Activated T-cell treated with anti-CD3 and anti-CD28 coated beads for 48 hours (primary cell): ENCODE data around the gene C1orf56.

Source experiments
- DNase-seq: peaks from one replicate; pipeline ENCODE4 v3.0.0-alpha.2; 2020; ENCODE audit warnings: low read depth

Gene C1orf56

GRCh38 chr1:151026460-151026859 lies 21.1 kb upstream of the C1orf56 start:
- DNase-seq = no peak

- no peak for DNase-seq
These were observed 15.4 kb upstream of the C1orf56 start for GRCh38 chr1:151032164-151032563.

- DNase-seq = no peak
These were observed 12.4 kb upstream of the C1orf56 start for GRCh38 chr1:151035167-151035566.

- no peak for DNase-seq
These were observed 11.2 kb upstream of the C1orf56 start, which contains the start of gene BNIPL for GRCh38 chr1:151036356-151036755. Gene BNIPL (plus strand): TSS chr1:151036586. CDS start chr1:151036726, 140 bp downstream.

GRCh38 chr1:151037032-151037431 lies 10.5 kb upstream of the C1orf56 start:
- no peak for DNase-seq

- DNase-seq = no peak
These were observed 8.0 kb upstream of the C1orf56 start for GRCh38 chr1:151039521-151039920.

GRCh38 chr1:151043163-151043562 lies 4.4 kb upstream of the C1orf56 start:
- DNase-seq = no peak

GRCh38 chr1:151047925-151048644 lies 534 bp downstream of the C1orf56 start:
- DNase-seq = peak; percentile 50

GRCh38 chr1:151048645-151049032 lies 1.1 kb downstream of the C1orf56 start:
- no peak for DNase-seq

- no peak for DNase-seq
These were observed 1.9 kb downstream of the C1orf56 start for GRCh38 chr1:151049458-151049857.

GRCh38 chr1:151050051-151050688 lies 2.6 kb downstream of the C1orf56 start:
- DNase-seq = no peak

GRCh38 chr1:151051356-151052009 lies 3.9 kb downstream of the C1orf56 start:
- no peak for DNase-seq

- no peak for DNase-seq
These were observed 7.5 kb downstream of the C1orf56 start for GRCh38 chr1:151054971-151055547.

- DNase-seq = no peak
These were observed 8.0 kb downstream of the C1orf56 start for GRCh38 chr1:151055581-151055980.

- DNase-seq = no peak
These were observed 8.6 kb downstream of the C1orf56 start for GRCh38 chr1:151056149-151056548.

- DNase-seq = no peak
These were observed 11.1 kb downstream of the C1orf56 start for GRCh38 chr1:151058692-151059091.

GRCh38 chr1:151059109-151060006 lies 11.8 kb downstream of the C1orf56 start, which contains the start of gene CDC42SE1:
Gene CDC42SE1 (minus strand): TSS chr1:151059622. CDS start chr1:151055730, 3,892 bp downstream.
- peak; percentile 86 for DNase-seq

GRCh38 chr1:151060007-151060656 lies 12.6 kb downstream of the C1orf56 start, which contains the start of gene MLLT11:
Gene MLLT11 (plus strand): TSS chr1:151060397. CDS start chr1:151067225, 6,828 bp downstream.
- no peak for DNase-seq

GRCh38 chr1:151060657-151061421 lies 13.3 kb downstream of the C1orf56 start:
- no peak for DNase-seq

- DNase-seq = no peak
These were observed 14.2 kb downstream of the C1orf56 start for GRCh38 chr1:151061704-151062103.
